Activated CD4-positive, CD25-positive, alpha-beta regulatory T cell treated with anti-CD3 and anti-CD28 coated beads, Interleukin-2, amount 50 U/mL, for 16 hours (primary cell): Measurements from ENCODE around the gene PDZRN4.

Experiments used
- DNase-seq: peaks from one replicate; pipeline ENCODE4 v3.0.0-alpha.2; 2020; ENCODE audit warnings: low read depth, low spot score

PDZRN4 gene

GRCh38 chr12:41362510-41362909 is 174.4 kb downstream of the PDZRN4 start:
- DNase-seq, result no peak

- no peak for DNase-seq
Measured at GRCh38 chr12:41362931-41363330, 174.8 kb downstream of the PDZRN4 start.

GRCh38 chr12:41364211-41364610 is 176.1 kb downstream of the PDZRN4 start:
- no peak for DNase-seq

DNA sequence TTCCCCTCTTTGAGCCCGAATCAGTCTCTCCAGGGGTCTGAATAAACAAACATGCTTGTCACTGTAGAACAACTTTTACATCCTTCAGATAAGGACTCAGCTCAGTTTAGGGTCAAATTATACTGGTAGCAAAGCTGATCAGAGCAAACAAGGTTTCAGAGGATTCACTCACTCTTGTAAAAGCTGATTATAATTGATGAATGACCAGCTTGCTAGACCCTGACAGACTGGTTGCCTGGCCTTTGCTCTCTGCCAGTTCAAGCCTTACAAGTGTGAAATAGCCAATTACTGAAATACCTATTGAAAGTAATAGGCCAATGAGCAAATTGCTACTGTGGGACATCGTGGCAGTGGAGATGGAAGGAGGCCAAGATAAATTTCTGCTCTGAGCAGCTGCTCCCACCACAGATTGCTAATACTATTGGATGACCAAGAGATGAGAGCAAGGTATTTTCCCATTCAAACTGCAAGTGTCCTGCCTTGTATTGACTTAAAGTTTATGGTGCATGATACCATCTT is 177.6 kb downstream of the PDZRN4 start:
- DNase-seq, result no peak

- no peak for DNase-seq
Measured at GRCh38 chr12:41367726-41368405, 179.7 kb downstream of the PDZRN4 start.

GRCh38 chr12:41380878-41381277 is 192.8 kb downstream of the PDZRN4 start:
- DNase-seq, result no peak

- DNase-seq, result no peak
Measured at GRCh38 chr12:41402801-41403200, 214.7 kb downstream of the PDZRN4 start.

DNA sequence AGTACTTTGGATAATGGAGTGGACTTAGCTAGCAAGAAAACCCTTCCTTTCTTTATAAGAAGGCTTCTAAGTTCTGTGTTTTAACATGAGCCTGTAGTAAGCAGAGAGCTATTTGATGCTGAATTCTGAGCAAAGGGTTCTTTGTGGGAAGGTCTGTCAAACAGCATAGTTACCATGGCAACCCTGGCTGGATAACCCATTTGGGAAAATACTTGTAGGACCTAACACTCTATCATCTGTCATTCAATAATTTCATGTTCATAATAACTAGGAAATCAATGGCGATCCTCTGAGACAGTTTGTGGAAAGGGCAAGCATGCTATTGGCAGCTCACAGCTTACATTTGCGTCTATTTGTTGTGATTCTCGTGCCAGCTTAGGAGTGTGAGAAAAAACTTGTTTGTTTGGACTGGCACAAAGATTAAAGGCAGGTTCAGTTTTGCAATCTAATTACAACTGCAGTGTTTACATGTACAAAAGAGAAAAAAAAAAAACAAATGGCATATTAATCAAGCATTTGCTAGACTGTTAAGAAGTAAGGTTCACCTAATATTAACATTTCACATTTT is 219.2 kb downstream of the PDZRN4 start:
- no peak for DNase-seq

- DNase-seq, result no peak
Measured at GRCh38 chr12:41409628-41410027, 221.5 kb downstream of the PDZRN4 start.

- no peak for DNase-seq
Measured at GRCh38 chr12:41418586-41418985, 230.5 kb downstream of the PDZRN4 start.

DNA sequence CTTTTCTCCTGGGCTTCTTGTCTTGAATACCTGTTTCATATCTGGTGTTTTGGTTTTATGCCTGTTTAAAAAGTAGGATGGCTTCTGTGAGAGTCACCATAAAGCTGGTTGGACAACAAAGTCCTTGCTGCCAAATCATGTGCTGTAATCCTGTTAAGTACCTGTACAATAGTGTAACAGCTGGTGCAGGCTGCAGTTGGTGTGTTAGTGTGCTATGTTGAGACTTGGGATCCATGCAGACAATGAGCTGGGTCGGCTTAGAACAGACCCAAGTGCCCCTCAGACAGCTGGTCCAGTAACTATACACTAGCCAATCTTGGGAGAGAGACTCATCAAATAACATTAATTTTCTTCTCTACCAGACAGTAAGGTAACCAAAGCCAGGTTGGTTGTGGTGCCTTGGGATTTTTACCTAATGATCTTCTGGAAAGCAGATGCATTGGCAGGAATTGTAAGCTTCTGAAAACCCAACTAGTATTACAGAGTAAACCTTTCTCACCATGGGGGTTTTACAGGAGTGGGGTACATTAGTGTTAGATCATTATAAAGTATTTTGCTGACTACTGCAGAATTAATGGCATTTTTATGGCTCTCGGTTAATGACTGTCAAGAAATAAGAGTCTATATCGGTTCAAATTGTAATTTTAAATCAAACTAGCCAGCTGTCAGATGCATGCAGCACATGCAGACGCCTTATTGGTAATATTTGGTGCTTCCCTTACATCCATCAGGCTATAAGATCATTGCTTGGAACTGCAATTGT is 231.2 kb downstream of the PDZRN4 start:
- DNase-seq, result no peak

GRCh38 chr12:41424651-41425050 is 236.5 kb downstream of the PDZRN4 start:
- DNase-seq, result no peak

- DNase-seq, result no peak
Measured at GRCh38 chr12:41433460-41433859, 245.3 kb downstream of the PDZRN4 start.

GRCh38 chr12:41436076-41436475 is 248.0 kb downstream of the PDZRN4 start:
- DNase-seq, result no peak

DNA sequence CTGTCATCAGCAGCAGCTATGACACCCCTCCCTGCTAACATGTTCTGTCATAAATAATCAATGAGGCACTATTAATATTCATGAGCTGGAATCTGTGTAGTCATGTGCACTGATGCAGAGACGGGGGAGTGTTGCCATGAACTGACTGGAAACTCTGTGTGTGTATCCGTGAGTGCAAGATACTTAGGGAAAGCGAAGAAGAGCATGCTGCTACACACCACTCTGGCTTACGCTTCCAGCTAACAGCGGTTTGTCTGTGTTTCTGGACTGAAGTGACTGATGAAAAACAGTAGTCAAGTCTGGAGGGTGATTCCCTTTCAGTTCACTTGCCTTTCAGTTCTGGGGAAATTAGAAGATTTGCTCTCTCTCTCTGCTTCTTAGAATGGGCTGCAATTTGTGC is 249.4 kb downstream of the PDZRN4 start:
- DNase-seq, result no peak

GRCh38 chr12:41438854-41439541 is 250.9 kb downstream of the PDZRN4 start:
- no peak for DNase-seq

GRCh38 chr12:41439801-41440200 is 251.7 kb downstream of the PDZRN4 start:
- DNase-seq, result no peak

- no peak for DNase-seq
Measured at GRCh38 chr12:41441180-41441579, 253.1 kb downstream of the PDZRN4 start.

- DNase-seq, result no peak
Measured at GRCh38 chr12:41442896-41443295, 254.8 kb downstream of the PDZRN4 start.

DNA sequence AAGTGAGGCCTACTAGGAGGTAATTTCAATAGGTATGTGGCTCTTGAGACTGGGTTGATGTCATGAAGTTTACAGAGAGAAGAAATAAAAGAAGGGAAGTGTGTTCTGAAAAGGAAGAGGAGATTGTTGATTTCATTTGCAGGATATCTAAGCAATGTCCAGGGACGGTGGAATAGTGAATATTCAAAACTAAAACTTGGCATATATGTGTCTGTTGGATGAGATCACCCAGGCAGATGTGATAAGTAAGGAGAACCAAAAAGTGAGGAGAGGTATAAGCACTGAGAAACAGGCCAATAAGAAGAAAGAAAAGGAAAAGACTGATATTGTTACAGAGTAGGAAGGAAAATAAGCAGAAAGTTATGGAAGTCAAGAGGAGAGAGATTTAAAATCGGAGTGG is 255.6 kb downstream of the PDZRN4 start:
- DNase-seq, result no peak

- no peak for DNase-seq
Measured at GRCh38 chr12:41452838-41453407, 264.8 kb downstream of the PDZRN4 start.

DNA sequence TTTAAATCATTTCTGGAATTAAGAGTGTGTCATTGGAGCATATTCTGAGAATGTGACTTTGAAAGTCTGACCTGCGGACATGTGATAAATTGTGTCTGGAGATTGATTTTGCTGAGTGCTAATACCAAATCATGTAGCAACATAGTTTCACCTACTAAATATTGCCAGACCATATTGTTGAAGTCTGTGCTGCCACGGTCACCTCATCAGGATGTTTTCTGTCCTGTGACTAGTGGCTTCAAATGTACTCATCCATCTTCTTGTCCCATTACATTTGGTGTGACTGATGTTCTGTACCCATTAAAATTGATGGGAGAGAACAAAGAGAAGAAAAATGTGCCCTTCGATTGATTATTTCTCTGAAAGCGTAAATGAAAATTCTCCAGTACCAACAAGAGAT is 265.3 kb downstream of the PDZRN4 start:
- DNase-seq, result no peak
